Thyroid gland (tissue), 4 donors: ENCODE data around the gene CMKLR1. TPM values are rescaled to one million over a fixed set of nuclear protein-coding genes. Genes with fewer than 3 reads are reported as not detected.

ENCODE experiments used
- DNase-seq, 2 donors: peaks; one replicate each; pipeline ENCODE4 v3.0.0-alpha.2; 2019
- H3K27ac ChIP-seq, 3 donors: fragments of 200-600 bp; sonication (generic); 1 replicate in 2 of 3; 2 replicates in 1 of 3; pipeline ENCODE4 v1.5.1; 2016 to 2019; ENCODE audit warnings: mild to moderate bottlenecking in 1 of 3, moderate library complexity in 1 of 3
- H3K27me3 ChIP-seq: fragments of 200-600 bp; sonication (generic); one replicate; pipeline ENCODE4 v1.5.1; 2019
- H3K36me3 ChIP-seq, 2 donors: fragments of 200-600 bp; sonication (generic); one replicate each; pipeline ENCODE4 v1.5.1; 2016 to 2019
- H3K4me1 ChIP-seq, 2 donors: fragments of 200-600 bp; sonication (generic); one replicate each; pipeline ENCODE4 v1.5.1; 2017 to 2019
- H3K4me3 ChIP-seq, 3 donors: fragments of 200-600 bp; sonication (generic); replicated peaks in 1 of 3; 1 replicate in 2 of 3; 2 replicates in 1 of 3; pipeline ENCODE4 v1.5.1; 2016; ENCODE audit warnings: mild to moderate bottlenecking in 1 of 3
- H3K9me3 ChIP-seq: fragments of 200-600 bp; sonication (generic); one replicate; pipeline ENCODE4 v1.5.1; 2017
- CTCF ChIP-seq, 6 experiments: fragments of 200-600 bp in 3 of 6; fragments of 450-650 bp in 3 of 6; sonication (generic) in 3 of 6; IDR thresholded peaks; one replicate each; pipeline ENCODE4 v1.5.1; 2016 to 2019; ENCODE audit warnings: antibody characterized with exemption in 6 of 6, mild to moderate bottlenecking in 2 of 6, inconsistent platforms in 1 of 6, moderate library complexity in 1 of 6
- POLR2A ChIP-seq, 2 donors: fragments of 450-650 bp; IDR thresholded peaks; one replicate each; pipeline ENCODE4 v1.6.1; 2017; ENCODE audit warnings: antibody characterized with exemption in 2 of 2, mild to moderate bottlenecking in 2 of 2, moderate library complexity in 1 of 2
- WGBS, 2 donors: methylation state at CpG; one replicate each; pipeline ENCODE4 v1.1.5; 2017; 5-methylcytosine and 5-hydroxymethylcytosine counted together
- intact Hi-C: fragments of 100-400 bp; cut with DNase I; formaldehyde crosslinking; loops from one replicate; pipeline ENCODE4 v1.15.1; 2023
- total RNA-seq, 4 donors: library from RNA; depleted of rRNA; stranded (reverse); fragments of >200 nt; gene quantifications; one replicate each; pipeline ENCODE4 v1.2.3, GENCODE V29; 2016

The CMKLR1 gene
- total RNA-seq, 4 donors from 2014 or later = 6.3 to 15.8 (median 12.2) TPM

- H3K4me1 ChIP-seq = peaks cover 27 to 59% of the 10 kb centered on the region in 2 donors
- TF ChIP-seq POLR2A (IDR thresholded peaks at IDR 0.05) (no peak), CTCF (IDR thresholded peaks at IDR 0.05) (no peak)
- peak overlapping the region in 2 of 3 donors; percentile 17 to 31 for H3K27ac ChIP-seq
- intact Hi-C loops = no loop called here
- no peak overlapping the region for H3K4me3 ChIP-seq
- H3K9me3 ChIP-seq = no peaks in the 10 kb centered on the region
- H3K27me3 ChIP-seq = no peaks in the 10 kb centered on the region
- 67 to 71% methylated on average over 10 of the region's 10 CpGs for WGBS, 2 donors
- no peak for DNase-seq
- H3K36me3 ChIP-seq = no peaks in the 10 kb centered on the region
These were observed 30.6 kb downstream of the CMKLR1 start for GRCh38 chr12:108308395-108309085.

GRCh38 chr12:108307006-108307405 is 32.1 kb downstream of the CMKLR1 start:
- WGBS, 2 donors = 91 to 92% methylated on average over 3 to 6 of the region's 7 CpGs
- Histone ChIP-seq H3K9me3 (no peaks in the 10 kb centered on the region), H3K4me1 (peaks cover 23 to 59% of the 10 kb centered on the region in 2 donors), H3K27me3 (no peaks in the 10 kb centered on the region), H3K36me3 (no peaks in the 10 kb centered on the region), H3K27ac (peak overlapping the region in 2 of 3 donors; percentile 68 to 76), H3K4me3 (no peak overlapping the region)
- TF ChIP-seq CTCF (IDR thresholded peaks at IDR 0.05) = no peak
- no peak for TF ChIP-seq POLR2A (IDR thresholded peaks at IDR 0.05)
- DNase-seq = no peak
- intact Hi-C loops = no loop called here

- Histone ChIP-seq H3K4me1 (peaks cover 23 to 54% of the 10 kb centered on the region in 2 donors), H3K4me3 (no peak overlapping the region), H3K9me3 (no peaks in the 10 kb centered on the region), H3K36me3 (no peaks in the 10 kb centered on the region), H3K27ac (peak overlapping the region; percentile 61 to 76 (median 68)), H3K27me3 (no peaks in the 10 kb centered on the region)
- 81 to 88% methylated on average over 3 of the region's 3 CpGs for WGBS, 2 donors
- DNase-seq = no peak
- TF ChIP-seq CTCF (IDR thresholded peaks at IDR 0.05) = no peak
- no peak for TF ChIP-seq POLR2A (IDR thresholded peaks at IDR 0.05)
- intact Hi-C loops = no loop called here
These were observed 32.6 kb downstream of the CMKLR1 start for GRCh38 chr12:108306506-108306905.

- H3K4me1 ChIP-seq = peaks cover 23 to 54% of the 10 kb centered on the region in 2 donors
- no peak for TF ChIP-seq CTCF (IDR thresholded peaks at IDR 0.05)
- DNase-seq = no peak
These were observed 33.1 kb downstream of the CMKLR1 start for GRCh38 chr12:108305991-108306501.

GRCh38 chr12:108305520-108305919 is 33.6 kb downstream of the CMKLR1 start:
- WGBS, 2 donors = 41 to 68% methylated on average over 8 to 9 of the region's 9 CpGs
- Histone ChIP-seq H3K4me3 (no peak overlapping the region), H3K36me3 (no peaks in the 10 kb centered on the region), H3K27ac (peak overlapping the region; percentile 61 to 76 (median 68)), H3K4me1 (peaks cover 23 to 54% of the 10 kb centered on the region in 2 donors), H3K27me3 (no peaks in the 10 kb centered on the region), H3K9me3 (no peaks in the 10 kb centered on the region)
- TF ChIP-seq POLR2A (IDR thresholded peaks at IDR 0.05) (peak in 1 of 2 donors; percentile 18), CTCF (IDR thresholded peaks at IDR 0.05) (no peak)
- intact Hi-C loops = no loop called here
- peak; percentile 48 to 51 for DNase-seq

More at GRCh38 chr12:108305991-108306501, 33.1 kb downstream of the CMKLR1 start:
- WGBS, 2 donors = 50 to 69% methylated on average over 10 of the region's 10 CpGs
- intact Hi-C loops = no loop called here
- H3K27ac ChIP-seq = peak overlapping the region; percentile 61 to 76 (median 68)
- H3K27me3 ChIP-seq = no peaks in the 10 kb centered on the region
- H3K36me3 ChIP-seq = no peaks in the 10 kb centered on the region
- no peaks in the 10 kb centered on the region for H3K9me3 ChIP-seq
- no peak overlapping the region for H3K4me3 ChIP-seq
